HG03442 (cell line): ENCODE data around the gene SLC7A14.
"Not testable (repeated sequence)": the region's sequence is repeated elsewhere in the genome, so short reads cannot be mapped to it uniquely, and the experiment has no call there.

Experiments
- ATAC-seq: cut with Tn5 transposase; IDR thresholded peaks from one replicate; pipeline ENCODE4 v1.9.1; 2021; ENCODE audit warnings: mild to moderate bottlenecking, moderate library complexity; ENCODE audit not compliant: unreplicated experiment

SLC7A14 gene

GRCh38 chr3:170594528-170594927, 8.7 kb upstream of the SLC7A14 start:
- no peak for ATAC-seq

GRCh38 chr3:170593634-170594033, 7.8 kb upstream of the SLC7A14 start:
- ATAC-seq = no peak

- ATAC-seq = no peak
Observed at GRCh38 chr3:170589113-170589512, 3.2 kb upstream of the SLC7A14 start.

- no peak for ATAC-seq
Observed at GRCh38 chr3:170585008-170585936, 603 bp downstream of the SLC7A14 start.

- ATAC-seq = no peak
Observed at GRCh38 chr3:170584585-170585007, 1.3 kb downstream of the SLC7A14 start.

- ATAC-seq = no peak
Observed at GRCh38 chr3:170579646-170580045, 6.2 kb downstream of the SLC7A14 start.

GRCh38 chr3:170572665-170573253, 13.1 kb downstream of the SLC7A14 start:
- ATAC-seq = peak; percentile 99

GRCh38 chr3:170567598-170567997, 18.3 kb downstream of the SLC7A14 start:
- not testable (repeated sequence) for ATAC-seq

GRCh38 chr3:170566413-170566812, 19.5 kb downstream of the SLC7A14 start:
- no peak for ATAC-seq

GRCh38 chr3:170565495-170565894, 20.4 kb downstream of the SLC7A14 start:
- ATAC-seq = no peak

GRCh38 chr3:170564664-170565063, 21.2 kb downstream of the SLC7A14 start:
- peak; percentile 21 for ATAC-seq

GRCh38 chr3:170563712-170564423, 22.0 kb downstream of the SLC7A14 start:
- ATAC-seq = peak; percentile 89

GRCh38 chr3:170562080-170562479, 23.8 kb downstream of the SLC7A14 start:
- no peak for ATAC-seq

GRCh38 chr3:170560717-170561382, 25.0 kb downstream of the SLC7A14 start:
- ATAC-seq = no peak

- no peak for ATAC-seq
Observed at GRCh38 chr3:170560296-170560695, 25.6 kb downstream of the SLC7A14 start.

- no peak for ATAC-seq
Observed at GRCh38 chr3:170558427-170558826, 27.4 kb downstream of the SLC7A14 start.

- ATAC-seq = no peak
Observed at GRCh38 chr3:170555329-170555728, 30.5 kb downstream of the SLC7A14 start.

- no peak for ATAC-seq
Observed at GRCh38 chr3:170553788-170554757, 31.8 kb downstream of the SLC7A14 start.

- no peak for ATAC-seq
Observed at GRCh38 chr3:170551252-170551651, 34.6 kb downstream of the SLC7A14 start.

GRCh38 chr3:170542704-170543103, 43.2 kb downstream of the SLC7A14 start:
- ATAC-seq = no peak
